Muscle layer of duodenum (tissue), 2 donors: ENCODE results near the gene ITFG2.

Experiments used
- H3K27ac ChIP-seq: one replicate; pipeline ENCODE4 v1.7.0; 2013; ENCODE audit warnings: mild to moderate bottlenecking, low read length
- H3K27me3 ChIP-seq: one replicate; pipeline ENCODE4 v1.7.0; 2013; ENCODE audit warnings: low read depth, mild to moderate bottlenecking, control low read depth, low read length
- H3K36me3 ChIP-seq, 2 donors: one replicate each; pipeline ENCODE4 v1.7.0; 2013; ENCODE audit warnings: low read length in 2 of 2, control low read depth in 1 of 2, mild to moderate bottlenecking in 1 of 2; ENCODE audit not compliant: insufficient read depth in 2 of 2, control insufficient read depth in 1 of 2
- H3K4me1 ChIP-seq, 2 donors: one replicate each; pipeline ENCODE4 v1.7.0; 2013; ENCODE audit warnings: low read length in 2 of 2, mild to moderate bottlenecking in 2 of 2, control low read depth in 1 of 2, moderate library complexity in 1 of 2; ENCODE audit not compliant: insufficient read depth in 2 of 2, control insufficient read depth in 1 of 2
- H3K4me3 ChIP-seq, 2 donors: one replicate each; pipeline ENCODE4 v1.7.0; 2013; ENCODE audit warnings: low read length in 2 of 2, low read depth in 1 of 2, mild to moderate bottlenecking in 1 of 2
- H3K9me3 ChIP-seq, 2 donors: one replicate each; pipeline ENCODE4 v1.7.0; 2013; ENCODE audit warnings: low read length in 2 of 2, control low read depth in 1 of 2, mild to moderate bottlenecking in 1 of 2; ENCODE audit not compliant: control insufficient read depth in 1 of 2
- donor health status: healthy.

The ITFG2 gene

DNA sequence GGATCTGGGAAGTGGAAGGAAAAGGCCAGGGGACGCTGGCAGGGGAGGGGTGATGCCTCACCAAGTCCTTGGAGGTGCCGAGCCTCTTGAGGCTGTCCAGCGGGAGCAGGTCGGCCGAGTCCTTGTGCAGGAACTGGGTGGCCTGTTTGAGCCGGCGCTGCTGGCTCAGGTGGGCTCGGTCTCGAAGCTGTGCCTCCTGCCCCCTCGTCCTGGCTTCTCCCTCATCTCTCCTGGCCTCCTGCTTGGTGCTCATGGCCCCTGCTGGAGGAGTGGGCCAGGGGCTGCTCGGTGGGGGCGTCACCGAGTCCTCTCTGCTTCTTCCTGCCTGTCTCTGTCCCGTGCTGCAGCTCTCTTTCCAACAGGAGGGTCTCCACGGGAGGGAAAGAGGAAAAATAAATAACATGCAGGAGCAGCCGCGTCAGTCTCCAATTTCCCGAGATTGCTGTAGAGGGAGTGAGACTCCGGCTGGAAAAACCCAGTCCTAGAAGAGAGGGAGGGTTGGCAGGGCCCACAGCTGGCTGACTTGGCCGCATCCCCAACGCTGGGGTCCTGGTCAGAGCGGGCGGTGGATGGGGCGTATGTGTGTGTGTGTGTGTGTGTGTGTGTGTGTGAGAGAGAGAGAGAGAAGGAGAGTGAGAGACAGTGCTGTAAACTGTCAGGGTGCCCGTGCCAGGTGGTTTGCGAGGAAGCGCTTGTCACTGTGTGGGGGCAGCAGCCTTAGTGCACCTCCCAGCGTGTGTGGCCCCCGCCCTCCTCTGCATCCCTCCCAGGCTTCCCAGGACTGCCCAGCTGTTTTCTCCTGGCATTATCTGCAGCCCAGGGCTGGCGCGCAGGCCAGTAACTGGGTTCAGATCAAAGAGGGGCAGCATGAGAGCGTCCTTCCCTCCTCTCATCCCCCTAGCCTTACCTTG lies 22.4 kb downstream of the ITFG2 start, which contains the start of gene NRIP2:
NRIP2 (minus strand) TSS at position 455 of the 911 bp plus-strand sequence; CDS start at position 403, 52 bp downstream.
- H3K36me3 ChIP-seq = peaks cover 15 to 17% of the 10 kb centered on the region in 2 donors
- no peak within 1 kb of the TSS for H3K27ac ChIP-seq
- H3K9me3 ChIP-seq = no peaks in the 10 kb centered on the region
- H3K27me3 ChIP-seq = no peaks in the 10 kb centered on the region
- peaks cover 0 to 15% of the 10 kb centered on the region in 2 donors for H3K4me1 ChIP-seq
- H3K4me3 ChIP-seq = peak within 1 kb of the TSS; percentile 30 to 49

DNA sequence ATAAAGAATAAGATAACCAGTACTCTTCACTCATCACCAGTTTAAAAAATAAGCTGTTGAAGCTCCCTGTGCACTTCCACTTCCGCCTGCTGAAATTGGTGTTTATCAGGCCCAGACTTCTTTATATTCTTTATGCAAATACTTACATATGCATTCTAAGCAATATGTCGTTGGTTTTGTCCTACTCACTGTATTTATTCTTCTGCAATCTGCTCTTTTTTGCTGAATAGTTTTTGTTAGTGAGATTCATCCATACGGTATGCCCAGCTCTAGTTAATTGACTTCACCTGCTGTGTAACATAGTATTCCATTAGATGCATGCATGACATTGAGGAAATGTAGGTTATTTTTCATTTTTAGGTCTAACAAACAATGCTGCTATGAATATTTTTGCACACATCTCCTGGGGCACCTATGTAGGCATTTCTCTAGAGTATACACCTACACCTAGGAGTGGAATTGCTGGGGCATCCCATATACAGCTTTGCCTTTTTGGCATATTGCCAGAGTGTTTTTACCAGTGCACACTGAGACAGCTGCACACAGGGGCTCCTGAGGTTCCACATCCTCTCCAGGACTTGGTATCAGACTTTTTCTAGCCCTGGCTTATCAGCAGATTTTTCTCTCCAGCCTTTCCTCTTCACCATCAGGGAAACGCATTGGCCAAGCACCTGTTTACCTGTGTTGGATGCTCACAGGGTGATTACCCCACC lies 23.4 kb downstream of the ITFG2 start:
- peaks cover 8 to 9% of the 10 kb centered on the region in 2 donors for H3K36me3 ChIP-seq
- H3K9me3 ChIP-seq = no peaks in the 10 kb centered on the region
- peaks cover 0 to 15% of the 10 kb centered on the region in 2 donors for H3K4me1 ChIP-seq
- H3K27ac ChIP-seq = no peak overlapping the region
- H3K4me3 ChIP-seq = no peak overlapping the region
- no peaks in the 10 kb centered on the region for H3K27me3 ChIP-seq

DNA sequence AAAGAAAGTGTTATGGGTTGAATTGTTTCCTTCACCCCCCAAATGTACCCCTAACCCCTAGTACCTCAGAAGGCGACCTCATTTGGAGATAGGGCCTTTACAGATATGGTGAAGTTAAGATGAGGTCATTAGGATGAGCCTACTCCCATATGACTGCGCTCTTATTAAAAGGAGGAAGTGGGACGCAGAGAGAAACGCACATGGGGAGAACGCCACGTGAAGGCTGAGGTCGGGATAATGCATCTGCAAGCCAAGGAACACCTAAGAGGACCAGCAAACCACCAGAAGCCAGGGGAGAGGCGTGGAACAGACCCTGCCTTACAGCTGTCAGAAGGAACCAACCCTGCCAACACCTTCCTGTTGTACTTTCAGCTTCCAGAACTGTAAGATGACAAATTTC lies 24.1 kb downstream of the ITFG2 start:
- Histone ChIP-seq H3K27me3 (no peaks in the 10 kb centered on the region), H3K4me1 (peaks cover 0 to 15% of the 10 kb centered on the region in 2 donors), H3K4me3 (no peak overlapping the region), H3K9me3 (no peaks in the 10 kb centered on the region), H3K27ac (no peak overlapping the region), H3K36me3 (peaks cover under 1 to 8% of the 10 kb centered on the region in 2 donors)

DNA sequence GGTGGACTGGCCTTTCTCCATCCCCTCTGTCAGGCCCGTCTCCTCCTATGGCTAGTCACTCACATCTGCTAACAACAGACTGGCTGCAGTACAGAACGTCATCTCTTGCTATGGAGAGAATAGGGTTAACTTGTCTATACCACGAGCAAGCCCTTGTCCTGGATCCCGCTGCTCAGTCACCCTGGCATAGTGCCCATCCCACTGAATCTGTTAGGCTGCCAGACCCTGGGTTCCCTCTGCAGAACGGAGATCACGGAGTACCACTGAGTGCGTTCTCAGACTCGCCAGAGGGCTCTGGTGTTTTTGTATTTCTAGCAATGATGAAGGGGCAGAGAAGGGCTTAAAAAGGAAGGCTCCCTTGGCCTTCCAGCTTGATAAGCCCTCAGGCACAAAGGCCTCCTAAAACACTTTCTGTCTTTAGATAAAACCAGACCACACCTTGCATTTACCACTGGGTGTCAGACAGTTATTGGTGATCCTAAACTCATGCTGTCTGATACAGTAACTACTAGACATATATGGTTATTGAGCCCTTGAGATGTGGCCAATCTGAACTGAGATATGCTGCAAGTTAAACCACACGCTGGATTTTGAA lies 28.7 kb downstream of the ITFG2 start:
- Histone ChIP-seq H3K4me3 (no peak overlapping the region), H3K4me1 (no peaks in the 10 kb centered on the region), H3K9me3 (no peaks in the 10 kb centered on the region), H3K36me3 (peaks cover 0 to 8% of the 10 kb centered on the region in 2 donors), H3K27ac (no peak overlapping the region), H3K27me3 (no peaks in the 10 kb centered on the region)

DNA sequence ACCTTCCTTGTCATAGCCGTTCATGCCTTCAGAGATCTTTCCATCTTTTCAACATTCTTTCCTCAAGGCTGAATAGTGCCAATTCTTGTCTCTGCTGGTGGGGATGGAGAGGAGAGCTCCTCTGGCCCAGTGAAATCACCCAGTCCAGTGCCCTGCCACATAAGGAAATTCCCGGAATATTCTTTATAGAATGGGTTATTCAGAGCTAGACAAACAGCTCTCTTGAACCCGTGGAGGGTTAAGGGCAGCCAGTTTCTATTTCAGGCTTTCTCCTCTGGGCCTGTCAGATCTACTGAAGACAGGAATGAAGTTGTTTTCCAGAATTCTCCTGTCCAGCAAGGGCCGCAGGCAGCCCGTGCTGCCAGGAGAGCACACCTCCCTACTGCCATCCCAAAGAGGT lies 30.5 kb downstream of the ITFG2 start:
- Histone ChIP-seq H3K9me3 (no peaks in the 10 kb centered on the region), H3K4me1 (no peaks in the 10 kb centered on the region), H3K27ac (no peak overlapping the region), H3K27me3 (no peaks in the 10 kb centered on the region), H3K36me3 (peaks cover 0 to 7% of the 10 kb centered on the region in 2 donors), H3K4me3 (no peak overlapping the region)

DNA sequence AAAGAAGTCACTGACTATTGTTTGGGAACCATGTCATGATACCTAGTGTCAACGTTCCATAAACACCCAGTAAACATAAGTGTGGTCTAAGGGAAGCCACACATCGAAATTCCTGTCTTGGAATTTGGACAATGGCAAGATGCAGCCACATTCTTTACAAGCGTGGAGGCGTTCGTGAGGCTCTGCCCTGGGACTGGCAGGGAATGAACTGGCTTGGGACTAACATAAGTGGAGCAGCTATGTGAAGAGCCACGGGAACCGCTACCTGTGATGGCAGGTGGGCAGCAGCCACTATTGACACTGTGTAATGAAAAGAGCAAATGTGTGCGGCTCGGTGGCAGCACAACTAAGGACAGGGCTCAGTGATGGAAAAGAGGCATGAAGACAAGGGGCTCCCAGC lies 32.3 kb downstream of the ITFG2 start:
- no peaks in the 10 kb centered on the region for H3K9me3 ChIP-seq
- H3K27ac ChIP-seq = no peak overlapping the region
- no peaks in the 10 kb centered on the region for H3K27me3 ChIP-seq
- no peaks in the 10 kb centered on the region for H3K36me3 ChIP-seq
- no peaks in the 10 kb centered on the region for H3K4me1 ChIP-seq
- H3K4me3 ChIP-seq = no peak overlapping the region

DNA sequence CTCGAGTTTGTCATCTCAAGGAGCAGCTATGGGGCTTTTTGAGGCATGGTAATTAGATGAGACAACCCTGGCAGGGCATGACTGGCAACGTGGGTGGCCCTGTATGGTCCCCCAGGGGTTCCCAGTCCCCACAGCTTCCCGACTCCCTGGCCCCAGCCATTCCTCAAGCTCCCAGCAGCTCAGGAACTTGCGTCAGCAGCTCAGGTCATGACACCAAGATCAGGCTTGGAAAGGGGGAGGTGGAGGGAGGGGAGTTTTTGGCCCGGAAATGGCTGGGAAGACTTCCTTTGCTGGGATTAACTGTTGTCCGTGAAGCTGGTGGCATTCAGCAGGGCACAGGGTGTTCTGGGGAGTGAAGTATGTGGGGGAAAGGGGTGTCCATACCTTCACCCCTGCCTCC lies 32.8 kb downstream of the ITFG2 start:
- Histone ChIP-seq H3K4me1 (no peaks in the 10 kb centered on the region), H3K36me3 (no peaks in the 10 kb centered on the region), H3K4me3 (no peak overlapping the region), H3K27me3 (no peaks in the 10 kb centered on the region), H3K27ac (no peak overlapping the region), H3K9me3 (no peaks in the 10 kb centered on the region)

DNA sequence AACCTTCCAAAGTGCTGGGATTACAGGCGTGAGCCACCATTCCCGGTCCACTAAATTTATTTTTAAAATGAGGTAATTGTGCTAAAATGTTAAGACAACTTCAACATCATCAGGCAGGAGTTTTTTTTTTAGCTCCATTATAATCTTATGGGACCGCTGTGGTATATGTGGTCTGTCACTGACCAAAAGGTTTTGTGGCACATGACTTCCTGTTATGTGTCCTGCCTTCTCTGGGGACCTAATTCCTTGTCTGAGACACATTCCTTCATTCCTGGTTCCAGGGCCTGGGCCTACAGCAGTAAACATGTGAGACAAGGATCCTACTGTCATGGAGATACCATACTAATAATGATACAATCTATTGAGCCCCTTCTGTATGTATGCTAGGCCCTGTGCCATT lies 39.5 kb downstream of the ITFG2 start:
- no peaks in the 10 kb centered on the region for H3K27me3 ChIP-seq
- no peaks in the 10 kb centered on the region for H3K9me3 ChIP-seq
- no peaks in the 10 kb centered on the region for H3K36me3 ChIP-seq
- H3K4me3 ChIP-seq = no peak overlapping the region
- H3K27ac ChIP-seq = no peak overlapping the region
- H3K4me1 ChIP-seq = no peaks in the 10 kb centered on the region

DNA sequence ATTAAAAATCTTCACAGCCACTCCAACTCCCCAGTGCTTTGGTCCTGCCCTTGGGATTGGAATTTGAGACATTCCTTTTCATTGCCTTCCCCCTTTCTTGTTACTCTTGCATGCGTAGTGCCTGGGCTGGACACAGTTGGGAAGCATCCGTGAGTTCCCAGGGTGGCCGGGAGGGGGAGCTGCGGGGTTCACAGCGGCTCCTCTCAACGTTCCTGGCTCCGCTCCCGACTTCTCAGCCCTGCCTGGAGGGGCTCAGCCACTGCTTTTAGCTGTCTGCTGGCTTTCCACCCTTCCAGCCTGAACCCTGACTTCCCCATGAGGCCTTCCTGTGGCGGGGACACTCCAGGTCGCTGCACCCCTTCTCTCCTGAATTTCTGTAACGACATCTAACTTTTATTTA lies 41.2 kb downstream of the ITFG2 start:
- Histone ChIP-seq H3K36me3 (no peaks in the 10 kb centered on the region), H3K9me3 (no peaks in the 10 kb centered on the region), H3K4me1 (no peaks in the 10 kb centered on the region), H3K27me3 (no peaks in the 10 kb centered on the region), H3K4me3 (no peak overlapping the region), H3K27ac (no peak overlapping the region)

DNA sequence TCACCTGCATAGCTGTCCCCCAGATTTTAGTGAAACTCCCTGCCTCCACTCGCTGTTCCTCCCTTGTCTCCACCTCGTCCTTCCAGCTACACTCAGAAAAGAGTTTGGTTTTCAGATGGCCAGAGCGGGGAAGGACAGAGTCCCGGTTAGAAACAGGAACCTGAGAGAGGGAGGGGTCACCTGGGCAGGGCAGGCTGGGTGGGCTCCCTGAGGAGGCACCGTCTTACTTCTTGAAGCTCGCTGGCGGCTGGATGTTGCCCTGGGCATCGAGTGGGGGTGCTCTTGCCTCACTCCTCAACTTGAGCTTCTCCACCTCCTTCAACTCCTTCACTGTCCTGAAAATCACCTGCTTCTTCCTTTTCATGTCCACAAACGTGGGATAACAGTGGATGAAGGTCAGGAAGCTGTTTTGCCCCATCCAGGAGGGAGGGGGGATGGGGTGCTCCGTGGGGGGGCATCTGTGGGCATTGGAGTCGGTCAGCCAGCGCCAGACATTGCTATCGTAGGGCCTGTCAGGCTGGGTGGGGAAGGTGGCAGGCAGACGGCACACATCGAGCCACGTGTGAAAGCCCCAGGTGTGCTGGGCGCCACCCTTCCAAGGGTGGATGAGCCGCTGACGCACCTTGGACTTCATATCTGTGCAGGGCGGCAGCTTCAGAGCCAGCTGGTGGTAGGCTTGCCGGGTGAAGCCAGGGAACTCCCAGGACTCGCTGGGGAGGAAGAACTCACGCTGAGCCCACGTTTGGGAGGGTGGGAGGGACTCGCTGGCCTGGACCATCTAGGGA lies 42.4 kb downstream of the ITFG2 start:
- H3K4me1 ChIP-seq = no peaks in the 10 kb centered on the region
- H3K36me3 ChIP-seq = no peaks in the 10 kb centered on the region
- no peaks in the 10 kb centered on the region for H3K27me3 ChIP-seq
- H3K9me3 ChIP-seq = no peaks in the 10 kb centered on the region
- no peak overlapping the region for H3K4me3 ChIP-seq
- H3K27ac ChIP-seq = no peak overlapping the region

DNA sequence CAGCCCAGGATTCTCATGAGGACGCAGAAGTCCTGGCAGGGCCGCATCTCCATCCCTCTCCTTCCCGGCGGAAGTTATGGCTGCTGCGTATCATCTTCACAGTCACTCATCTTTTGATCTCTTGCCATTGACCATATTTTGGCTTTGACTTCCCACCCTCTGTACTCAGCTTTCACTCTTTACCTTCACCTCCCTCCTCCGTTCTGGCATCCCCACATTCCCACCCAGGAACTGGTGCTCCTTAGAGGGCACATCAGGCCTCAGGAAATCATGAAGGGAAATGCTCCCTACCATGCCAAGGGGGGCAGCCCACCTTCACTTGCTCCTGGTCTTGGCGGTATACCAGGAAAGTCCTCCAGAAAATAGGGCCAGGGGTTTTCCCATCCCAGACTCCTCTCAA lies 43.1 kb downstream of the ITFG2 start:
- no peak overlapping the region for H3K4me3 ChIP-seq
- H3K4me1 ChIP-seq = no peaks in the 10 kb centered on the region

More for the DNA sequence above, 43.1 kb downstream of the ITFG2 start:
- Histone ChIP-seq H3K9me3 (no peaks in the 10 kb centered on the region), H3K36me3 (no peaks in the 10 kb centered on the region), H3K27ac (no peak overlapping the region), H3K27me3 (no peaks in the 10 kb centered on the region)
